NB4 (cell line): ENCODE results near the gene TNIP3.

ENCODE experiments used
- POLR2A ChIP-seq: IDR thresholded peaks from 2 replicates; pipeline ENCODE4 v1.6.1; 2011; ENCODE audit warnings: mild to moderate bottlenecking; ENCODE audit not compliant: insufficient read length; ENCODE audit errors: extremely low read depth
- TF ChIP-seq, protein P1 (sequence below): IDR thresholded peaks from 2 replicates; pipeline ENCODE4 v1.6.1; 2011; ENCODE audit warnings: low read depth, low read length
- TF ChIP-seq, protein P2 (sequence below): IDR thresholded peaks from one replicate; pipeline ENCODE4 v1.5.1; 2012; ENCODE audit warnings: low read depth, low read length

GRCh38 chr4:121139533-121140222 is 24.4 kb downstream of the TNIP3 start:
- TF ChIP-seq, protein P1, sequence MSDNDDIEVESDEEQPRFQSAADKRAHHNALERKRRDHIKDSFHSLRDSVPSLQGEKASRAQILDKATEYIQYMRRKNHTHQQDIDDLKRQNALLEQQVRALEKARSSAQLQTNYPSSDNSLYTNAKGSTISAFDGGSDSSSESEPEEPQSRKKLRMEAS = no peak
- TF ChIP-seq, protein P2, sequence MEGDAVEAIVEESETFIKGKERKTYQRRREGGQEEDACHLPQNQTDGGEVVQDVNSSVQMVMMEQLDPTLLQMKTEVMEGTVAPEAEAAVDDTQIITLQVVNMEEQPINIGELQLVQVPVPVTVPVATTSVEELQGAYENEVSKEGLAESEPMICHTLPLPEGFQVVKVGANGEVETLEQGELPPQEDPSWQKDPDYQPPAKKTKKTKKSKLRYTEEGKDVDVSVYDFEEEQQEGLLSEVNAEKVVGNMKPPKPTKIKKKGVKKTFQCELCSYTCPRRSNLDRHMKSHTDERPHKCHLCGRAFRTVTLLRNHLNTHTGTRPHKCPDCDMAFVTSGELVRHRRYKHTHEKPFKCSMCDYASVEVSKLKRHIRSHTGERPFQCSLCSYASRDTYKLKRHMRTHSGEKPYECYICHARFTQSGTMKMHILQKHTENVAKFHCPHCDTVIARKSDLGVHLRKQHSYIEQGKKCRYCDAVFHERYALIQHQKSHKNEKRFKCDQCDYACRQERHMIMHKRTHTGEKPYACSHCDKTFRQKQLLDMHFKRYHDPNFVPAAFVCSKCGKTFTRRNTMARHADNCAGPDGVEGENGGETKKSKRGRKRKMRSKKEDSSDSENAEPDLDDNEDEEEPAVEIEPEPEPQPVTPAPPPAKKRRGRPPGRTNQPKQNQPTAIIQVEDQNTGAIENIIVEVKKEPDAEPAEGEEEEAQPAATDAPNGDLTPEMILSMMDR = no peak
- no peak for TF ChIP-seq POLR2A
